Upper lobe of left lung (tissue), 4 donors: ENCODE data around the gene SCARB1.

ENCODE experiments used
- EP300 ChIP-seq, 4 donors: sonication (generic); formaldehyde crosslinking; IDR thresholded peaks; one replicate each; pipeline ENCODE4 v1.5.1; 2017; ENCODE audit warnings: antibody characterized with exemption in 4 of 4, control low read depth in 2 of 4
- POLR2A ChIP-seq, 4 donors: fragments of 450-650 bp; IDR thresholded peaks; one replicate each; pipeline ENCODE4 v1.5.1; 2016 to 2017; ENCODE audit warnings: antibody characterized with exemption in 4 of 4, mild to moderate bottlenecking in 2 of 4
- TF ChIP-seq, protein P1 (sequence below), 6 experiments: fragments of 450-650 bp in 4 of 6; fragments of 200-600 bp in 2 of 6; sonication (generic) in 2 of 6; IDR thresholded peaks; one replicate each; pipeline ENCODE4 v1.5.1; 2016 to 2019; ENCODE audit warnings: antibody characterized with exemption in 6 of 6

GRCh38 chr12:124893792-124894516, 30.3 kb upstream of the SCARB1 start:
- no peak for TF ChIP-seq POLR2A (IDR thresholded peaks at IDR 0.05)
- TF ChIP-seq, protein P1, sequence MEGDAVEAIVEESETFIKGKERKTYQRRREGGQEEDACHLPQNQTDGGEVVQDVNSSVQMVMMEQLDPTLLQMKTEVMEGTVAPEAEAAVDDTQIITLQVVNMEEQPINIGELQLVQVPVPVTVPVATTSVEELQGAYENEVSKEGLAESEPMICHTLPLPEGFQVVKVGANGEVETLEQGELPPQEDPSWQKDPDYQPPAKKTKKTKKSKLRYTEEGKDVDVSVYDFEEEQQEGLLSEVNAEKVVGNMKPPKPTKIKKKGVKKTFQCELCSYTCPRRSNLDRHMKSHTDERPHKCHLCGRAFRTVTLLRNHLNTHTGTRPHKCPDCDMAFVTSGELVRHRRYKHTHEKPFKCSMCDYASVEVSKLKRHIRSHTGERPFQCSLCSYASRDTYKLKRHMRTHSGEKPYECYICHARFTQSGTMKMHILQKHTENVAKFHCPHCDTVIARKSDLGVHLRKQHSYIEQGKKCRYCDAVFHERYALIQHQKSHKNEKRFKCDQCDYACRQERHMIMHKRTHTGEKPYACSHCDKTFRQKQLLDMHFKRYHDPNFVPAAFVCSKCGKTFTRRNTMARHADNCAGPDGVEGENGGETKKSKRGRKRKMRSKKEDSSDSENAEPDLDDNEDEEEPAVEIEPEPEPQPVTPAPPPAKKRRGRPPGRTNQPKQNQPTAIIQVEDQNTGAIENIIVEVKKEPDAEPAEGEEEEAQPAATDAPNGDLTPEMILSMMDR (IDR thresholded peaks at IDR 0.05): no peak
- TF ChIP-seq EP300 (IDR thresholded peaks at IDR 0.05): no peak
